Ectodermal cell (in vitro differentiated cells): ENCODE results near the gene KCNA10. TPM values are rescaled to one million over a fixed set of nuclear protein-coding genes. Genes with fewer than 3 reads are reported as not detected.

ENCODE experiments used
- H3K27ac ChIP-seq: 2 replicates; pipeline ENCODE4 v1.7.0; 2013; ENCODE audit warnings: mild to moderate bottlenecking, low read depth, low read length; ENCODE audit not compliant: insufficient read depth, poor library complexity, severe bottlenecking
- H3K27me3 ChIP-seq: 2 replicates; pipeline ENCODE4 v1.7.0; 2013; ENCODE audit warnings: mild to moderate bottlenecking, low read length; ENCODE audit not compliant: insufficient read depth, control insufficient read depth, poor library complexity, severe bottlenecking
- H3K36me3 ChIP-seq: one replicate; pipeline ENCODE4 v1.7.0; 2013; ENCODE audit warnings: low read length; ENCODE audit not compliant: control insufficient read depth, insufficient read depth
- H3K4me1 ChIP-seq: one replicate; pipeline ENCODE4 v1.7.0; 2013; ENCODE audit warnings: low read length; ENCODE audit not compliant: control insufficient read depth, insufficient read depth
- H3K4me3 ChIP-seq: 2 replicates; pipeline ENCODE4 v1.7.0; 2013; ENCODE audit warnings: low read depth, low read length, control low read depth; ENCODE audit not compliant: insufficient read depth
- H3K9me3 ChIP-seq: 2 replicates; pipeline ENCODE4 v1.7.0; 2013; ENCODE audit warnings: mild to moderate bottlenecking, low read length, moderate library complexity; ENCODE audit not compliant: control insufficient read depth
- WGBS, 2 experiments: methylation state at CpG; one replicate each; pipeline ENCODE4 v1.1.7; 2013; ENCODE audit warnings: missing lambda C conversion rate in 2 of 2; 5-methylcytosine and 5-hydroxymethylcytosine counted together
- polyA plus RNA-seq, 4 experiments: library from polyadenylated mRNA; stranded (reverse); fragments of 50-300 nt; gene quantifications; one replicate each; pipeline ENCODE4 v1.2.3, GENCODE V29; 2013

KCNA10 gene
- not detected for polyA plus RNA-seq (2013, experiment 1 of 4)
- not detected for polyA plus RNA-seq (2013, experiment 2 of 4)
- not detected for polyA plus RNA-seq (2013, experiment 3 of 4)
- not detected for polyA plus RNA-seq (2013, experiment 4 of 4)

- H3K27ac ChIP-seq: no peak within 1 kb of the TSS
- no peaks in the 10 kb centered on the region for H3K36me3 ChIP-seq
- H3K27me3 ChIP-seq: no peaks in the 10 kb centered on the region
- no peaks in the 10 kb centered on the region for H3K4me1 ChIP-seq
- no peak within 1 kb of the TSS for H3K4me3 ChIP-seq
- no peaks in the 10 kb centered on the region for H3K9me3 ChIP-seq
- WGBS, 2 experiments: 90 to 97% methylated on average over 4 to 8 of the region's 9 CpGs
These were observed at the start of gene KCNA10 for GRCh38 chr1:110519125-110519810. KCNA10 (minus strand) TSS chr1:110519175; CDS start chr1:110518787, 388 bp downstream.

DNA sequence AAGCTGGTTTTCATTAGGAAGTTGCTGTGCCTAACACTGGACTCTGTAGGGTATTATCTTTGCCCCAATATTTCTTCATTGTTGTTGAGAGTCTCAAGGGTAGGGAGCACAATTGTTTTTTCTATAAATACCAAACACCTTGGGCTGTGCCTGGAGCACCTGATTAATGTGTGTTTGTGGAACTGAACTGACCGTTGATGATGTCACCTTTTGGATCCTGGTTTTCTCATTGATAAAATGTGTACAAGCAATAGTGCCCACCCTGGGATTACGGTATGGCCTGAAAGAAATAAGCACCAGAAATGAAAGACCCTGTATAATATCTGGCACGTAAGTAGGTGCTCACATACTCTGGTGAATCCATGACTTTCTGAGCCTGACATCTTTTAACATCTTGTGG lies 47.9 kb upstream of the KCNA10 start:
- Histone ChIP-seq H3K9me3 (no peaks in the 10 kb centered on the region), H3K27me3 (no peaks in the 10 kb centered on the region), H3K27ac (no peak overlapping the region), H3K36me3 (no peaks in the 10 kb centered on the region), H3K4me3 (no peak overlapping the region), H3K4me1 (peaks cover 2% of the 10 kb centered on the region)
- 92 to 94% methylated on average over 3 of the region's 3 CpGs for WGBS, 2 experiments

GRCh38 chr1:110565565-110565964 lies 46.6 kb upstream of the KCNA10 start:
- 61 to 92% methylated on average over 1 of the region's 1 CpG for WGBS, 2 experiments

GRCh38 chr1:110563089-110563488 lies 44.1 kb upstream of the KCNA10 start:
- H3K9me3 ChIP-seq: no peaks in the 10 kb centered on the region
- H3K36me3 ChIP-seq: no peaks in the 10 kb centered on the region
- H3K4me3 ChIP-seq: no peak overlapping the region
- H3K27ac ChIP-seq: no peak overlapping the region
- no peaks in the 10 kb centered on the region for H3K27me3 ChIP-seq
- WGBS, 2 experiments: 92 to 95% methylated on average over 4 of the region's 4 CpGs
- peaks cover 2% of the 10 kb centered on the region for H3K4me1 ChIP-seq

More at GRCh38 chr1:110565565-110565964, 46.6 kb upstream of the KCNA10 start:
- H3K4me1 ChIP-seq: peaks cover 2% of the 10 kb centered on the region
- H3K27ac ChIP-seq: no peak overlapping the region
- no peaks in the 10 kb centered on the region for H3K9me3 ChIP-seq
- H3K36me3 ChIP-seq: no peaks in the 10 kb centered on the region
- H3K27me3 ChIP-seq: no peaks in the 10 kb centered on the region
- no peak overlapping the region for H3K4me3 ChIP-seq

DNA sequence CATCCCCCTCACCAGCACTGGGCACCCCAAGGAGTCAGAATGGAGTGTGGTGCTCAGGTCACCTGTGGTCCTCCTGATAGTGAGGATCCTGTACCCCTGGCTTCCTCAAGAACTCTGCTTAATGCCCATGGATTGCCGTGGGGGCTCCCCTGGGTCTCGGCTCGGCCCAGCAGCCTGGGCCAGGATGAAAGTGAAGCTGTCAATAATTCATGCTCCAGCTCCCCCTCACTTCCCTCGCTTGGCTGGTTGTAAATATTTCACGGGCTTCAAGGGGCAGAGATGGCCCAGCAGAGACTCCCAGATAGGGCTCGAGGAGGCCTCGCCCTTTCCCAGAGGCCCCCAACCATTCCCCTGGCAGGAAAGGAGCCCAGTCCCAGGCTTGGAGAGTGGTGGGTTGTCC lies 42.6 kb upstream of the KCNA10 start:
- H3K27me3 ChIP-seq: peaks cover 5% of the 10 kb centered on the region
- 91 to 96% methylated on average over 7 of the region's 7 CpGs for WGBS, 2 experiments

GRCh38 chr1:110559157-110559556 lies 40.2 kb upstream of the KCNA10 start:
- Histone ChIP-seq H3K9me3 (no peaks in the 10 kb centered on the region), H3K4me1 (peaks cover 5% of the 10 kb centered on the region), H3K27ac (no peak overlapping the region), H3K27me3 (peaks cover 29% of the 10 kb centered on the region), H3K4me3 (no peak overlapping the region), H3K36me3 (no peaks in the 10 kb centered on the region)
- WGBS, 2 experiments: 81 to 83% methylated on average over 4 of the region's 4 CpGs

More for the DNA sequence above, 42.6 kb upstream of the KCNA10 start:
- no peaks in the 10 kb centered on the region for H3K36me3 ChIP-seq
- H3K4me1 ChIP-seq: peaks cover 2% of the 10 kb centered on the region
- H3K9me3 ChIP-seq: no peaks in the 10 kb centered on the region
- H3K4me3 ChIP-seq: no peak overlapping the region
- H3K27ac ChIP-seq: no peak overlapping the region

GRCh38 chr1:110557481-110557880 lies 38.5 kb upstream of the KCNA10 start:
- Histone ChIP-seq H3K4me1 (peaks cover 5% of the 10 kb centered on the region), H3K9me3 (no peaks in the 10 kb centered on the region), H3K27me3 (peaks cover 42% of the 10 kb centered on the region), H3K36me3 (no peaks in the 10 kb centered on the region), H3K4me3 (no peak overlapping the region), H3K27ac (no peak overlapping the region)
- 89 to 92% methylated on average over 3 of the region's 3 CpGs for WGBS, 2 experiments

- 63 to 72% methylated on average over 5 of the region's 5 CpGs for WGBS, 2 experiments
- Histone ChIP-seq H3K4me3 (no peak overlapping the region), H3K36me3 (no peaks in the 10 kb centered on the region), H3K27ac (no peak overlapping the region), H3K4me1 (peaks cover 5% of the 10 kb centered on the region), H3K9me3 (no peaks in the 10 kb centered on the region), H3K27me3 (peaks cover 52% of the 10 kb centered on the region)
These were observed 37.5 kb upstream of the KCNA10 start for GRCh38 chr1:110556471-110556807.

GRCh38 chr1:110555807-110556470 lies 37.0 kb upstream of the KCNA10 start:
- Histone ChIP-seq H3K27me3 (peaks cover 55% of the 10 kb centered on the region), H3K36me3 (no peaks in the 10 kb centered on the region), H3K4me1 (peaks cover 5% of the 10 kb centered on the region), H3K27ac (no peak overlapping the region), H3K4me3 (peak overlapping the region; percentile 33), H3K9me3 (no peaks in the 10 kb centered on the region)
- 68 to 69% methylated on average over 10 to 11 of the region's 11 CpGs for WGBS, 2 experiments
